Adipose tissue (tissue), 3 donors: ENCODE data around the gene MBD2. TPM values are rescaled to one million over a fixed set of nuclear protein-coding genes. Genes with fewer than 3 reads are reported as not detected.
"Not testable (repeated sequence)": the region's sequence is repeated elsewhere in the genome, so short reads cannot be mapped to it uniquely, and the experiment has no call there.

Source experiments
- H3K27ac ChIP-seq: one replicate; pipeline ENCODE4 v1.5.1; 2013; ENCODE audit warnings: low read depth, low read length
- WGBS, 3 donors: extraction: QIAGEN DNeasy Blood & Tissue Kit; methylation state at CpG; one replicate each; pipeline ENCODE4 v1.1.7; 2013; 5-methylcytosine and 5-hydroxymethylcytosine counted together
- polyA plus RNA-seq, 3 donors: library from polyadenylated mRNA; stranded (reverse); fragments of 200-250 nt; gene quantifications; one replicate each; pipeline ENCODE4 v1.2.3, GENCODE V29; 2013
- donor health status: healthy with polysubstance abuse.
- donor health status: Bipolar disorder and iron deficiency.
- donor health status: healthy.

Gene MBD2
- polyA plus RNA-seq, 3 donors = 25.2 to 39.3 (median 32.5) TPM

DNA sequence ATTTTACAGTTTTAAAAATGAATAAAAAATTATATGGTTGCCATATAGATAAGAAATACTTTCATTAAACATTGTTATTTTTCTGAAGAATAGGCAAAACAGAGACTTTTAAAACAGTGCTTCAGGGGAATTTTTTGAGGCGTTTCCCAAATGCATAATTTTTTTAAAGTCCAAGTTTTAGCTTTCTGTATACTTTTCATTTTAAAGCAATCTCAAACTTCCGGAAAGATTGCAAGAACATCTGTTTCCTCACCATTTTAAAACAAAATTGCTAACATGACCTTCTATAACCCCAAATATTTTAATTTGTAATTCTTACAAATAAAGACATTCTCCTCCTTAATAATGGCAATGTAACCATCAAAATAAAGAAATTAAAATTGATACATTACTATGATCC, 15.1 kb upstream of the MBD2 start:
- no peak overlapping the region for H3K27ac ChIP-seq
- 21 to 30% (median 26%) methylated on average over 2 of the region's 2 CpGs for WGBS, 3 donors

DNA sequence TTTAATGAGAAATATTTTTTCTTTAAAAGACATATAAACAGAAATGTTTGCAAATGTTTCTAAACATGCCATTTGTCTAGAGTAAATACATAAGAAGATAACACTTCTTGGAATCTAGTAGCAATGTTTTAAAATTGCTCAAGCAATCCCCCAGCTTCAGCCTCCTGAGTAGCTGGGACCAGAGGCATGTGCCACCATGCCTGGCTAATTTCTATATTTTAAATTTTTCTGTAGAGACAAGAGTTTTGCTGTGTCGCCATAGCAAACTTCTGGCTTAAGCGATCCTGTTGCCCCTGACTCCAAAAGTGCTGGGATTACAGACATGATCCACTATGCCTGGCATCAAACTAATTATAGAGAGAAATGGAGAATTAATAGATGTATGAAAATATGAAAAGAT, 14.6 kb upstream of the MBD2 start:
- no peak overlapping the region for H3K27ac ChIP-seq
- WGBS, 3 donors = 48 to 72% (median 61%) methylated on average over 2 of the region's 2 CpGs

GRCh38 chr18:54238173-54238936, 13.9 kb upstream of the MBD2 start:
- H3K27ac ChIP-seq = no peak overlapping the region
- 46 to 77% (median 75%) methylated on average over 7 of the region's 7 CpGs for WGBS, 3 donors

DNA sequence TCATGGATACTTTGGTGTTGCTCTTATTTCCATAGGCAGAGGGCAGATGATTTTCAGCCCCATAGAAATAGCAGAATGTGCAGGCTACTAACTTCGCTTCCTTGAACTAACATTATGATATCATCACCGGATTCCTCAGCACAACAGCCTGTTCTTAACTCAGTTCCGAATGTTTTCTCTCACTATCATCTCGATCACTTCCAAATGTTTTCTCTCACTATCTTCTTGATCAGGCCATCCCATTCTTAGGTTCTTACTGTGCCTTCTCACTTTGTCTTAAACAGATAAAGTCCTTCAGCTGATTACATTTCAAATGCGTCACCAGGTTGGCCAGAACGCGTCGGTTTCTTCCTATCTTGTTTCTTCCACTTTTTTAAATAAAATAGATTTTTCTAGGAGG, 11.4 kb upstream of the MBD2 start:
- WGBS, 3 donors = 48 to 88% (median 86%) methylated on average over 8 of the region's 8 CpGs
- H3K27ac ChIP-seq = no peak overlapping the region

- WGBS, 3 donors = 95 to 97% (median 96%) methylated on average over 5 of the region's 5 CpGs
- H3K27ac ChIP-seq = no peak overlapping the region
These were observed 9.3 kb upstream of the MBD2 start for GRCh38 chr18:54233747-54234146.

DNA sequence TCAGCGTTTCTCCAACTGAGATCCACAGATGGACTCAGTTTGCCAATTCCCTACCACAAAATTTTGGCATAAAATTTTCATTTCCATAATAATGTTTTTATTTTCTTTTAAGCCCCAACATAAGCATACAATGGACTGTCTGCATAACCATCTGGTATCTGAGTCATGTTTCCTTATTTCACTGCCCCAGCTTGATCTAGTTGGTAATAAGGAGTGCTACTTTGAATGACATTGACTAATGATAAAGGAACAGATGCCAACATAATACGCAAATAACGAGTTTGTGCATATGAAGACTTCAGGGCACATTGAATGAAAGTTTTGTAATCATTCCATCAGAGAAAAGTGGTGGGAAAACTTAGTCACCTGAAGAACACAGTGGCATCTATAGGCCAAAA, 8.8 kb upstream of the MBD2 start:
- 66 to 82% (median 75%) methylated on average over 3 of the region's 3 CpGs for WGBS, 3 donors
- no peak overlapping the region for H3K27ac ChIP-seq

GRCh38 chr18:54232485-54233227, 8.2 kb upstream of the MBD2 start:
- WGBS, 3 donors = 69 to 90% (median 87%) methylated on average over 7 of the region's 7 CpGs

DNA sequence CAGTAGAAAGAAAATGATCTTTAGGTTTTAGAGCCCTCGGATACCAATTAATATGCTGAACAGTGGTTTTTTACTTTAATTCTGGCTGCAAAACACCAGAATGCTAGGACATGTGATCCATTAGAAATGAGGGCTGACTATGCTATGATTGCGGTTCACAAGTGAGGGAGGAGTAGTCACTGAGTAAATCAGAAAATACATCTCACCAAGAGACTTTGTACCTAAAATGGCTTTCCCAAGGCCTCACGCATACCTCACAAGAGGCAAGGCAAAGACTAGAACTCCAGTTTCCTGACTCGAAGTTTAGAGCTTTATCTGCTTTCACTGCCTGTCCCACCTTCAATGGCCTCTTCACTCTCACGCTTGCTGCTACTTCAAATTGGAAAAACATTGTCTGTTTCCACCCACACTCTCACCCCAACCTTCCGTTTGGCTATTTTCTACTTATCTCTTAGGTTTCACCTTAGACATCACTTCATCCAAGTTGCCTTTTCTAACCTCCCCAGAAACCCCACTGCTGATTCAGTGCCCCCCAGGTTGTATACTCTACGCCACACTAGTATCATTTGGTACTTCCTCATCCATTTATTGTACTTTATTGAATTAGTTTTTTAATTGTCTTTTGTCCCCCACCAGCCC, 5.1 kb upstream of the MBD2 start:
- H3K27ac ChIP-seq = no peak overlapping the region
- WGBS, 3 donors = 86 to 89% (median 87%) methylated on average over 7 of the region's 7 CpGs

More at GRCh38 chr18:54232485-54233227, 8.2 kb upstream of the MBD2 start:
- H3K27ac ChIP-seq = no peak overlapping the region

DNA sequence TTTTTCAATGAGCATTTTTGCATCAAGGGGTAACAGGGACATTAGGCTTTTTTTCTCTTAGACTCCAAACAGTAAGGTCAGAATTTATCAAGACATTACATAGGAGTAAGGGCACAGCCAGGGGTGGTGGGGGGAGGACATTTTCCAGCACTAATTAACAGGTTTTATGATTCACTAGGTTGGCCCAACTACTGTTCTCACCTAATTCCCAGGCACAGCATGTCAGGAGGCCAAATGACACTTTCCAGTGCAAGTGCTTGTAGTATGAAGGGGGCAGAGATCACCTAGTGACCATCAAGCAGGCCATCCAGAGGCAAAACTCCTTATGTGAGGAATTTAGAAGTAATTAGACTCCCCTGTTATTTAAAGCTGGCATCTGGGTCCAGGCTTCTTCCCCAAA, 3.9 kb upstream of the MBD2 start:
- no peak overlapping the region for H3K27ac ChIP-seq

GRCh38 chr18:54223568-54224241, 764 bp downstream of the MBD2 start:
- 0 to 2% (median 1%) methylated on average over 17 to 39 of the region's 39 CpGs for WGBS, 3 donors
- peak overlapping the region; percentile 78 for H3K27ac ChIP-seq

DNA sequence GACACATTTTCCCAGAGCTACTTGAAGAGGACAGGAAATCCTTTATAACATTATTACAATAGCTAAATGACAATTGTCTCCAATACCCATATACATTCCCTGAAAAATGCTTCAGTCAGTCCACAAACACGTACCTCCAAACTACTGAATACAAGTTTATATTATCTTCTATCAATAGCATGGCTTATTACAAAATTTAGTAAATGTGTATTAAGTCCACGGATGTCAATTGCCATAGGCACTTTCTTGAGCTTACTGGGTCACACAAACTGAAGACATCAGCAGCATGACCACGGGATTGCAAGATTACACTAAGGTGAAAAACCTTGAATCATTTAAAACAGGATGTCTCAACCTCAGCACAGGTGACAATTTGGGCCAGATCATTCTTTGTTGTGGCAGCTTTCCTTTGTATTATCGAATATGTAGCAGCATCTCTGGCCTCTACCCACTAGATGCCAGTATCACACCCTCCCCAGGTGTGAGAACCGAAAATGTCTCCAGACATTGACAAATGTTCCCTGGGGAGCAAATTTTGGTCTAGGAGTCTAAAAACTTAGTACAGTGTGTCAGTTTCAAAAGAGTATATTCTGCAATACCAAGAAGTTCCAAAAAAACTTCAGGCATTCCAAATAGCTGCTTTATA, 1.4 kb downstream of the MBD2 start:
- WGBS, 3 donors = 9 to 21% (median 21%) methylated on average over 5 of the region's 5 CpGs
- H3K27ac ChIP-seq = no peak overlapping the region

DNA sequence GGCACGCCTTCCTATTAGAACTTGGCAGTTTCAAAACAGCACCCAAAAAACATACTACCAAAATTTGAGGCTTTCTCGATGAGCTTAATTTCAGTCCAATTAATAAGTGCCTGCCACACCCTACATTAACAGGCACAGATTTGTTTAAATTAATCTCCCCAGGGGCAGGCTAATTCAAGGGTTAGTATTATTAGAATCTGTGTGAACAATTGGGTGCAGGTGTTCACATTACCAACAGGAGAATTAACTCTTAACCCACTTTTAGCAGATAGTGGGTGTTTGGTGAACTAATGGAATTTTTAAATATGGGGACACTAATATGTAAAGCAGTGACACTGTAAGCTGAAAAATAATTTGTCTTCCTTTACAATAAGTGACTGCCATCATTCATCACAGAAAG, 4.1 kb downstream of the MBD2 start:
- 61 to 79% (median 68%) methylated on average over 2 of the region's 2 CpGs for WGBS, 3 donors
- H3K27ac ChIP-seq = no peak overlapping the region

GRCh38 chr18:54218803-54219202, 5.7 kb downstream of the MBD2 start:
- H3K27ac ChIP-seq = not testable (repeated sequence)
- WGBS, 3 donors = 91 to 93% (median 92%) methylated on average over 5 to 6 of the region's 6 CpGs

DNA sequence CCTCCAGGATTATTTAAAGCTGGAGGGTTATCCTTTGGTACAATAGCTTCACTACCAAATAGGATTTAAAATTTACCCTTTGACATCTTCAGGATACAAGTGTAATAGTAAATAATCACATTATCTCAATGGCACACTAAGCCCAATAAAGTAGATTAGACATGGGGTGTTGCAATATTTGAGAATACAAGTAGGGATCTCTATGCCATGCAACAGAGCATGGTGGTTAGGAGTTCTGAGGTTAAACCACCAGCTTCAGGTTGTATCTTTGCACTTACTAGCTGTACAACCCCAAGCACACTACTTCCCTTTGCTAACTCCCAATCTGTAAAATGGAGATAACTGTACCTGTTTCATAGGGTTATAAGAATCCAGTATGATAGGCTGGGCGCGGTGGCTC, 6.2 kb downstream of the MBD2 start:
- WGBS, 3 donors = 96 to 97% (median 96%) methylated on average over 2 of the region's 2 CpGs
- H3K27ac ChIP-seq = no peak overlapping the region

DNA sequence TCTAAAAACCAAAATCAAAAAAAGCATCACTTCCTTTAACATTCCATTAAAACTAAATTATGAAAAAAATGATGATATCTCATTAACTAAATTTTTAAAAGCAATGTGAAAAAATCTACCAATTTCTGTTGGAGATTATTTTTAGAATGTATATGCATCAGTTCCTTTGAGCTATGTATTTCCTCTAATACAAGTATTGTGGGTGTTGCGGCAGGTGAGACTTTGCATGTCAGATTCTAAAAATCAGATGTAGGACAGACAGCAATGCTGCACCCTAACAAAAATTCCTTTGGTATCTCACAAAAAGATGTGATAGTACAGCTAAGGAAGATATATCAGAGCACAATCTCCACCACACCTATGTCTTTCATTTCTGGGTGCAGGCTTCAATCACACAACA, 6.8 kb downstream of the MBD2 start:
- 83 to 93% (median 93%) methylated on average over 1 of the region's 1 CpG for WGBS, 3 donors
- no peak overlapping the region for H3K27ac ChIP-seq

DNA sequence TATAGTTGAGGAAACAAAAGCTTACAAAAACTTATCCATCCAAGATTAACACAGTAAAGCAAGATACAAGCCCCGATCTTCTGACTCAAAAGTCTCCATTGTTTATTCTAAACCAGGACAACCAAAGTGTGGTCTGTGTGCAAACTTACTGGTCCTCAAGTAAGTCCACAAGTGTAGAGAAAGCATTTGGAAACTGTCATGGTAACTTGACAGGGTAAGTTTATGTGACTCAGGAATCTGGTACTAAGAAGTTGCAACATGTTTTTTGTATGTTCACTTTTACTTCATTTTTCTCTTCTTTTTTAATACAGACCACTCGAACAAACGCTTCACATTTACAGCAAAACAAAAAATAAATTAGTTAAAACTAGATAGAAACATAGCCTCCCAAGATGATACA, 9.4 kb downstream of the MBD2 start:
- 92 to 97% (median 95%) methylated on average over 3 of the region's 3 CpGs for WGBS, 3 donors
- no peak overlapping the region for H3K27ac ChIP-seq

DNA sequence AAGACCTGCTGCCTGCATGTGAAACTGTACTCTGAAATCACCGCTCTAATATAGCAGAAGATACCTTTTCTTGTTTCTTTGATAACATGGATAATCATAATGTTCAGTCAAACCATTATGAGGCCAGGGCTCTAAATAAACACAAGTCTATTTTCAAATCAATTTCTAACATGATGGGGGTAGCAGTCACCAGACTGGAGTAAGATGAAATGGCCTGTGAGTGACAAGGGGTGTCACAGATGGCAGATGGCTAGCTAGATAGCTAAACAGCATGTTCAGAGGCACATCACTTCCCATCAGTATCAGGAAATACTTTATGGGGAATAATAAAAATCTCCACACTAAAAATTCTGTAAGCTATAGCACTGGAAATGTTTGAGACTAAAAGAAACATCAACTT, 14.0 kb downstream of the MBD2 start:
- H3K27ac ChIP-seq = no peak overlapping the region
- WGBS, 3 donors = 93 to 97% (median 96%) methylated on average over 1 of the region's 1 CpG

DNA sequence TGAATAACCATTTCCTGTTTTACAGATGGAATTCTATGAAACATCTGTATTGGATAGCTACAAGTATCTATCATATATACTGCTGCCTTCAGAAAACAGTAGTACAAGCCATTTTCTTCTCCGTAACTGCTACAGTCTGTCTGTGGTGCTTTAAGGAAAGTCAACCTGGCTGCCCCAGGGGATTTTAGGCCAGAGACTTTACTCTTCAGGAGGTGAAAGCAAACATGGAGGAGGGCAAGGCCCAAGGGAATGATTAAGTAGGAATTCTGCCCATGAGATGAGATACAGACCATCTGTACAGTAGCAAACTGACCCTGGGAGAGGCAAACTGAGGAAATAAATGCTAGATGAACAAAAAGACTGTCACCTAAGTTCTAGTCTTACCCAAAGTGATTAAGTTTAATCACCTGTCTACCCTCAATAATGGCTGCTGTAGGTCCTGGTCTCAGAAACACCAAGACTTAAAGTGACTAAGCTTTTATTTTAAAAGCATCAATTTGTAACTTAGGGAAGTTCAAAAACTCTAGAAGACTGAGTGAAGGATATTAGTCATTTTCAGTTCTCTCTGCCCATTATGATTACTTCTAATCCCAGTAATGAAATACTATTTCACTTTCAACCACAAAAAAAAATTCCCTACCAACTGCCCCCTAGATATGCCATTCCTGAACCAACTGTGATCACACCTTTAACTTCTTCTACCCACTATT, 14.8 kb downstream of the MBD2 start:
- no peak overlapping the region for H3K27ac ChIP-seq
- WGBS, 3 donors = 79 to 87% (median 82%) methylated on average over 1 of the region's 1 CpG
